HCT116 (cell line): ENCODE measurements around the gene COX7A1.
"Not testable (repeated sequence)": the region's sequence is repeated elsewhere in the genome, so short reads cannot be mapped to it uniquely, and the experiment has no call there.

ENCODE experiments used
- CTCF ChIP-seq, 3 experiments: fragments of 200-600 bp in 1 of 3; sonication (generic) in 1 of 3; IDR thresholded peaks in 2 of 3; conservative IDR thresholded peaks in 1 of 3; 2 replicates each; pipeline ENCODE4 v1.5.1; 2012 to 2017; ENCODE audit warnings: low read depth in 2 of 3, low read length in 2 of 3, antibody characterized with exemption in 1 of 3, borderline replicate concordance in 1 of 3, control low read depth in 1 of 3, mild to moderate bottlenecking in 1 of 3, mixed read lengths in 1 of 3, mixed run types in 1 of 3, moderate library complexity in 1 of 3; ENCODE audit not compliant: insufficient read depth in 1 of 3
- EGR1 ChIP-seq: IDR thresholded peaks from 2 replicates; pipeline ENCODE4 v1.6.1; 2012; ENCODE audit warnings: low read depth
- EZH2 ChIP-seq: fragments of 200-600 bp; sonication (generic); IDR thresholded peaks from 2 replicates; pipeline ENCODE4 v1.6.1; 2017; ENCODE audit warnings: antibody characterized with exemption, mixed run types
- JUND ChIP-seq: IDR thresholded peaks from 2 replicates; pipeline ENCODE4 v1.6.1; 2012
- POLR2A ChIP-seq: IDR thresholded peaks from 2 replicates; pipeline ENCODE4 v1.7.0; 2011; ENCODE audit warnings: borderline replicate concordance; ENCODE audit not compliant: insufficient read depth, insufficient read length; ENCODE audit errors: extremely low read depth
- POLR2AphosphoS5 ChIP-seq: IDR thresholded peaks from 2 replicates; pipeline ENCODE4 v1.6.1; 2011; ENCODE audit warnings: mild to moderate bottlenecking, low read depth, low read length, moderate library complexity
- RAD21 ChIP-seq: IDR thresholded peaks from 2 replicates; pipeline ENCODE4 v1.6.1; 2012; ENCODE audit warnings: low read depth, mild to moderate bottlenecking
- ZNF274 ChIP-seq: fragments of 200-500 bp; sonication (Bioruptor generic); IDR thresholded peaks from 2 replicates; pipeline ENCODE4 v1.6.1; 2014; ENCODE audit warnings: mild to moderate bottlenecking, low read depth, low read length, inconsistent platforms
- TF ChIP-seq, protein P1 (sequence below): IDR thresholded peaks from 2 replicates; pipeline ENCODE4 v1.6.1; 2012
- TF ChIP-seq, protein P2 (sequence below): IDR thresholded peaks from 2 replicates; pipeline ENCODE4 v1.6.1; 2012

DNA sequence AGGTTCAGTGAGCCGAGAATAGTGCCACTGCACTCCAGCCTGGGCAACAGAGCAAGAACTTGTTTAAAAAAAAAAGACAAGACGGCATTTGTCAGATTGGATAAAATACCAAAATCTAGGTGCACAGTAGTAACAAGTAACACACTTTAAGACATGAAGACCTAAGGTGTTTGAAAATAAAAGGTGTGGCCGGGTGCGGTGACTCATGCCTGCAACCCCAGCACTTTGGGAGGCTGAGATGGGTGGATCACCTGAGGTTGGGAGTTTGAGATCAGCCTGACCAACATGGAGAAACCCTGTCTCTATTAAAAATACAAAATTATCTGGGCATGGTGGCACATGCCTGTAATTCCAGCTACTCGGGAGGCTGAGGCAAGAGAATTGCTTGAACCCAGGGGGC lies 34.5 kb upstream of the COX7A1 start:
- TF ChIP-seq, protein P1, sequence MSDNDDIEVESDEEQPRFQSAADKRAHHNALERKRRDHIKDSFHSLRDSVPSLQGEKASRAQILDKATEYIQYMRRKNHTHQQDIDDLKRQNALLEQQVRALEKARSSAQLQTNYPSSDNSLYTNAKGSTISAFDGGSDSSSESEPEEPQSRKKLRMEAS = not testable (repeated sequence)
- TF ChIP-seq ZNF274; CTCF (IDR thresholded peaks at IDR 0.05 in 2 of 3, conservative IDR thresholded peaks at IDR 0.05 in 1 of 3; ENCODE audit: borderline replicate concordance in 1 of 3, insufficient read depth in 1 of 3, low read depth in 2 of 3, low read length in 2 of 3); EGR1; POLR2AphosphoS5; EZH2; JUND; RAD21; POLR2A: not testable (repeated sequence)
- TF ChIP-seq, protein P2, sequence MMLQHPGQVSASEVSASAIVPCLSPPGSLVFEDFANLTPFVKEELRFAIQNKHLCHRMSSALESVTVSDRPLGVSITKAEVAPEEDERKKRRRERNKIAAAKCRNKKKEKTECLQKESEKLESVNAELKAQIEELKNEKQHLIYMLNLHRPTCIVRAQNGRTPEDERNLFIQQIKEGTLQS = not testable (repeated sequence)
